Adrenal gland (tissue), 5 donors: ENCODE data around the gene ERBB4.

Experiments used
- POLR2A ChIP-seq, 2 donors: fragments of 450-650 bp; IDR thresholded peaks; one replicate each; pipeline ENCODE4 v1.6.1; 2017; ENCODE audit warnings: antibody characterized with exemption in 2 of 2, mild to moderate bottlenecking in 2 of 2, moderate library complexity in 1 of 2
- TF ChIP-seq, protein P1 (sequence below), 6 experiments: fragments of 450-650 bp in 4 of 6; fragments of 200-600 bp in 2 of 6; sonication (generic) in 1 of 6; IDR thresholded peaks; 1 replicate in 5 of 6; 2 replicates in 1 of 6; pipeline versions ENCODE4 v1.5.1 to v1.8.0; 2016 to 2021; ENCODE audit warnings: antibody characterized with exemption in 6 of 6, mild to moderate bottlenecking in 2 of 6, moderate library complexity in 1 of 6
- donor health status: DM: no; HTN: no; CAD: no.

DNA sequence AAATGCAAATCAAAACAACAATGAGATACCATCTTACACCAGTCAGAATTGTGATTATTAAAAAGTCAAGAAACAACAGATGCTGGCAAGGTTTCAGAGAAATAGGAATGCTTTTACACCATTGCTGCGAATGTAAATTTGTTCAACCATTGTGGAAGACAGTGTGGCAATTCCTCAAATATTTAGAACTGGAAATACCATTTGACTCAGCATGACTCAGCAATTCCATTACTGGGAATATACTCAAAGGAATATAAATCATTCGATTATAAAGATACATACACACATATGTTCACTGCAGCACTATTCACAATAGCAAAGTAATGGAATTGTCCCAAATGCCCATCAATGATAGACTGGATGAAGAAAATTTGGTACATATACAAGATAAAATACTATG, 516.7 kb downstream of the ERBB4 start:
- TF ChIP-seq, protein P1, sequence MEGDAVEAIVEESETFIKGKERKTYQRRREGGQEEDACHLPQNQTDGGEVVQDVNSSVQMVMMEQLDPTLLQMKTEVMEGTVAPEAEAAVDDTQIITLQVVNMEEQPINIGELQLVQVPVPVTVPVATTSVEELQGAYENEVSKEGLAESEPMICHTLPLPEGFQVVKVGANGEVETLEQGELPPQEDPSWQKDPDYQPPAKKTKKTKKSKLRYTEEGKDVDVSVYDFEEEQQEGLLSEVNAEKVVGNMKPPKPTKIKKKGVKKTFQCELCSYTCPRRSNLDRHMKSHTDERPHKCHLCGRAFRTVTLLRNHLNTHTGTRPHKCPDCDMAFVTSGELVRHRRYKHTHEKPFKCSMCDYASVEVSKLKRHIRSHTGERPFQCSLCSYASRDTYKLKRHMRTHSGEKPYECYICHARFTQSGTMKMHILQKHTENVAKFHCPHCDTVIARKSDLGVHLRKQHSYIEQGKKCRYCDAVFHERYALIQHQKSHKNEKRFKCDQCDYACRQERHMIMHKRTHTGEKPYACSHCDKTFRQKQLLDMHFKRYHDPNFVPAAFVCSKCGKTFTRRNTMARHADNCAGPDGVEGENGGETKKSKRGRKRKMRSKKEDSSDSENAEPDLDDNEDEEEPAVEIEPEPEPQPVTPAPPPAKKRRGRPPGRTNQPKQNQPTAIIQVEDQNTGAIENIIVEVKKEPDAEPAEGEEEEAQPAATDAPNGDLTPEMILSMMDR (IDR thresholded peaks at IDR 0.05), result no peak
- TF ChIP-seq POLR2A (IDR thresholded peaks at IDR 0.05), result no peak
